Fibroblast of lung (primary cell): ENCODE measurements around the gene LAYN. TPM values are rescaled to one million over a fixed set of nuclear protein-coding genes. Genes with fewer than 3 reads are reported as not detected.

Source experiments
- DNase-seq, 2 donors: peaks; one replicate each; pipeline versions ENCODE4 v3.0.0 to v3.0.0-alpha.2; 2010; ENCODE audit warnings: low read depth in 2 of 2
- H2AFZ ChIP-seq: 2 replicates; pipeline ENCODE4 v1.5.1; 2012; ENCODE audit warnings: low read length, control low read depth, inconsistent platforms
- H3K27ac ChIP-seq: 2 replicates; pipeline ENCODE4 v1.5.1; 2011; ENCODE audit warnings: low read length, control low read depth; ENCODE audit not compliant: insufficient read depth
- H3K27me3 ChIP-seq: 2 replicates; pipeline ENCODE4 v1.5.1; 2011; ENCODE audit warnings: mild to moderate bottlenecking, low read length; ENCODE audit not compliant: control insufficient read depth, insufficient read depth
- H3K36me3 ChIP-seq: 2 replicates; pipeline ENCODE4 v1.5.1; 2011; ENCODE audit warnings: low read length; ENCODE audit not compliant: control insufficient read depth, insufficient read depth
- H3K4me1 ChIP-seq: 2 replicates; pipeline ENCODE4 v1.5.1; 2011; ENCODE audit warnings: low read length; ENCODE audit not compliant: control insufficient read depth, insufficient read depth; ENCODE audit errors: extremely low read depth
- H3K4me2 ChIP-seq: 2 replicates; pipeline ENCODE4 v1.5.1; 2011; ENCODE audit warnings: low read length, control low read depth; ENCODE audit not compliant: insufficient read depth; ENCODE audit errors: extremely low read depth
- H3K4me3 ChIP-seq, 4 experiments: fragments of 200-600 bp in 1 of 4; sonication (generic) in 1 of 4; replicated peaks in 1 of 4; 2 replicates each; pipeline ENCODE4 v1.5.1; 2011 to 2016; ENCODE audit warnings: low read length in 4 of 4, low read depth in 3 of 4, mild to moderate bottlenecking in 3 of 4, control low read depth in 2 of 4, inconsistent platforms in 1 of 4, mixed read lengths in 1 of 4; ENCODE audit not compliant: insufficient read depth in 1 of 4; ENCODE audit errors: control extremely low read depth in 1 of 4
- H3K79me2 ChIP-seq: 2 replicates; pipeline ENCODE4 v1.5.1; 2012; ENCODE audit warnings: mild to moderate bottlenecking, low read length, inconsistent platforms; ENCODE audit not compliant: control insufficient read depth, insufficient read depth
- H3K9ac ChIP-seq: 2 replicates; pipeline ENCODE4 v1.5.1; 2011; ENCODE audit warnings: mild to moderate bottlenecking, low read length, control low read depth; ENCODE audit not compliant: insufficient read depth
- H3K9me3 ChIP-seq: 2 replicates; pipeline ENCODE4 v1.5.1; 2012; ENCODE audit warnings: low read depth, low read length; ENCODE audit not compliant: control insufficient read depth, insufficient read depth
- H4K20me1 ChIP-seq: 2 replicates; pipeline ENCODE4 v1.5.1; 2011; ENCODE audit warnings: low read length; ENCODE audit not compliant: control insufficient read depth, insufficient read depth; ENCODE audit errors: extremely low read depth
- EZH2 ChIP-seq: IDR thresholded peaks from 2 replicates; pipeline ENCODE4 v1.5.1; 2012; ENCODE audit warnings: low read length, control low read depth, mild to moderate bottlenecking; ENCODE audit errors: missing control alignments
- polyA plus RNA-seq, 2 donors: library from polyadenylated mRNA; depleted of rRNA in 1 of 2; stranded (reverse) in 1 of 2; unstranded in 1 of 2; fragments of >200 nt; gene quantifications; 2 replicates each; pipeline ENCODE4 v1.2.1, GENCODE V29; 2011 to 2012; ENCODE audit warnings: missing spikeins in 1 of 2
- total RNA-seq: library from RNA; depleted of rRNA; stranded (reverse); fragments of >200 nt; gene quantifications from 2 replicates; pipeline ENCODE4 v1.2.1, GENCODE V29; 2014
- TF ChIP-seq, protein P1 (sequence below), 2 donors: IDR thresholded peaks in 1 of 2; conservative IDR thresholded peaks in 1 of 2; 1 replicate in 1 of 2; 2 replicates in 1 of 2; pipeline ENCODE4 v1.5.1; 2011 to 2012; ENCODE audit warnings: low read length in 2 of 2, control low read depth in 1 of 2, inconsistent platforms in 1 of 2, low read depth in 1 of 2, mild to moderate bottlenecking in 1 of 2

LAYN gene
- total and polyA plus RNA-seq, 2 donors (not counting 1 experiment from before 2014, with no cell fraction given): 117 to 140 TPM

DNA sequence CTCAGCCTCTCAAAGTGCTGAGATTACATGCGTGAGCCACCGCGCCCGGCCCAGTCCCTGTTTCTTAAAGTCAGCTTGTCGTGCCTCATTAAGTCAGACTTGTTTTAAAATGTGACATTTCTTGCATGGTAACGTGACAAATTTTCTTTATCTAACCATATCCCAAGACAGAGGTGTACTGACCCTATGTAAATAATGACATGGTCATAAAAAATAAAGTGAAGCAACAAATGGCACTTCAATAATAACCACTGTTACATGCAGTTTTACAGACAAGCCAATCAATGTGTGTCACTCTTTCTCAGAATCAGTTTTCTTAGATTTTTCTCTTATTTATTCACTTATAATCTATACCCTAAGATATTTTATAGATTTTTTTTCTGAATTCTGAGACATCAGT lies 35.2 kb downstream of the LAYN start:
- H3K4me2 ChIP-seq: no peak overlapping the region
- no peaks in the 10 kb centered on the region for H3K27me3 ChIP-seq
- no peaks in the 10 kb centered on the region for H3K9me3 ChIP-seq
- H3K36me3 ChIP-seq: no peaks in the 10 kb centered on the region
- no peak overlapping the region for H3K4me3 ChIP-seq
- H3K4me1 ChIP-seq: peaks cover 15% of the 10 kb centered on the region
- H3K79me2 ChIP-seq: no peaks in the 10 kb centered on the region
- H4K20me1 ChIP-seq: no peaks in the 10 kb centered on the region
- H3K9ac ChIP-seq: no peak overlapping the region
- no peak for DNase-seq
- no peak overlapping the region for H3K27ac ChIP-seq
- TF ChIP-seq EZH2: no peak
- TF ChIP-seq, protein P1, sequence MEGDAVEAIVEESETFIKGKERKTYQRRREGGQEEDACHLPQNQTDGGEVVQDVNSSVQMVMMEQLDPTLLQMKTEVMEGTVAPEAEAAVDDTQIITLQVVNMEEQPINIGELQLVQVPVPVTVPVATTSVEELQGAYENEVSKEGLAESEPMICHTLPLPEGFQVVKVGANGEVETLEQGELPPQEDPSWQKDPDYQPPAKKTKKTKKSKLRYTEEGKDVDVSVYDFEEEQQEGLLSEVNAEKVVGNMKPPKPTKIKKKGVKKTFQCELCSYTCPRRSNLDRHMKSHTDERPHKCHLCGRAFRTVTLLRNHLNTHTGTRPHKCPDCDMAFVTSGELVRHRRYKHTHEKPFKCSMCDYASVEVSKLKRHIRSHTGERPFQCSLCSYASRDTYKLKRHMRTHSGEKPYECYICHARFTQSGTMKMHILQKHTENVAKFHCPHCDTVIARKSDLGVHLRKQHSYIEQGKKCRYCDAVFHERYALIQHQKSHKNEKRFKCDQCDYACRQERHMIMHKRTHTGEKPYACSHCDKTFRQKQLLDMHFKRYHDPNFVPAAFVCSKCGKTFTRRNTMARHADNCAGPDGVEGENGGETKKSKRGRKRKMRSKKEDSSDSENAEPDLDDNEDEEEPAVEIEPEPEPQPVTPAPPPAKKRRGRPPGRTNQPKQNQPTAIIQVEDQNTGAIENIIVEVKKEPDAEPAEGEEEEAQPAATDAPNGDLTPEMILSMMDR (conservative IDR thresholded peaks at IDR 0.05 in 1 of 2, IDR thresholded peaks at IDR 0.05 in 1 of 2; ENCODE audit: low read depth in 1 of 2, low read length in 2 of 2): no peak
- H2AFZ ChIP-seq: no peak overlapping the region

DNA sequence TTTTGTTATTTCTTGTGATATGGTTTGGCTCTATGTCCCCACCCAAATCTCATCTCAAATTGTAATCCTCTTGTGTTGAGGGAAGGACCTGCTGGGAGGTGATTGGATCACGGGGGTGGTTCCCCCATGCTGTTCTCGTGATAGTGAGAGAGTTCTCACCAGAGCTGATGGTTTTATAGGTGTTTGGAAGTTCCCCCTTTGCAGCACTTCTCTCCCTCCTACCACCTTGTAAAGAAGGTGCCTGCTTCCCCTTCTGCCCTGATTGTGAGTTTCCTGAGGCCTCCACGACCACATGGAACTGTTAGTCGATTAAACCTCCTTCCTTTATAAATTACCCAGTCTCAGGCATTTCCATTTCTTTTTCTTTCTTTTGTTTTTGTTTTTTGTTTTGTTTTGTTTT lies 37.3 kb downstream of the LAYN start:
- no peak for TF ChIP-seq EZH2
- TF ChIP-seq, protein P1 (conservative IDR thresholded peaks at IDR 0.05 in 1 of 2, IDR thresholded peaks at IDR 0.05 in 1 of 2; ENCODE audit: low read depth in 1 of 2, low read length in 2 of 2): no peak
- Histone ChIP-seq H3K36me3 (no peaks in the 10 kb centered on the region), H2AFZ (no peak overlapping the region), H3K27ac (no peak overlapping the region), H4K20me1 (no peaks in the 10 kb centered on the region), H3K27me3 (no peaks in the 10 kb centered on the region), H3K79me2 (no peaks in the 10 kb centered on the region), H3K4me3 (no peak overlapping the region), H3K4me1 (peaks cover 9% of the 10 kb centered on the region), H3K9ac (no peak overlapping the region), H3K4me2 (no peak overlapping the region), H3K9me3 (no peaks in the 10 kb centered on the region)
- no peak for DNase-seq

DNA sequence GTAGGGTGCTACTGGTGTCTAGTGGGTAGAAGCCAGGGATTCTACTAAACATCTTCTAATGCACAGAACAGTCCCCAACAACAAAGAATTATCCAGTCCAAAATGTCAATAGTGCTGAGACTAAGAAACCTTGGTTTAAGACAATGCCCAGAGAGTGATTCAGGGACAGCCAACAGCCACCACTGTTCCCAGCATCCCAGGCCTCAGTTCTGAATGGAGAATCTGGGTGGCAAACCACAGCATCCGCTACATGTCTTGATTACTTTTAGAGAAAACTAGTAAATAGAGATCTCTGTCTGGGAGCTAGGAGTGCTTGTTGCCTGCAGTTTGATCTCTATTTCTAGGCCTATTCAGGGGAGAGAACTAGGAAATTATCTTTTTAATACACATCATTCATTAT lies 40.8 kb downstream of the LAYN start:
- Histone ChIP-seq H3K27ac (no peak overlapping the region), H3K79me2 (no peaks in the 10 kb centered on the region), H3K27me3 (no peaks in the 10 kb centered on the region), H3K4me1 (peaks cover 4% of the 10 kb centered on the region), H3K36me3 (no peaks in the 10 kb centered on the region), H3K9me3 (no peaks in the 10 kb centered on the region), H4K20me1 (no peaks in the 10 kb centered on the region), H3K4me2 (no peak overlapping the region), H2AFZ (no peak overlapping the region), H3K9ac (no peak overlapping the region), H3K4me3 (no peak overlapping the region)
- no peak for DNase-seq
- TF ChIP-seq, protein P1 (conservative IDR thresholded peaks at IDR 0.05 in 1 of 2, IDR thresholded peaks at IDR 0.05 in 1 of 2; ENCODE audit: low read depth in 1 of 2, low read length in 2 of 2): no peak
- TF ChIP-seq EZH2: no peak
